Measurements from ENCODE around the gene RCAN2.

DNA sequence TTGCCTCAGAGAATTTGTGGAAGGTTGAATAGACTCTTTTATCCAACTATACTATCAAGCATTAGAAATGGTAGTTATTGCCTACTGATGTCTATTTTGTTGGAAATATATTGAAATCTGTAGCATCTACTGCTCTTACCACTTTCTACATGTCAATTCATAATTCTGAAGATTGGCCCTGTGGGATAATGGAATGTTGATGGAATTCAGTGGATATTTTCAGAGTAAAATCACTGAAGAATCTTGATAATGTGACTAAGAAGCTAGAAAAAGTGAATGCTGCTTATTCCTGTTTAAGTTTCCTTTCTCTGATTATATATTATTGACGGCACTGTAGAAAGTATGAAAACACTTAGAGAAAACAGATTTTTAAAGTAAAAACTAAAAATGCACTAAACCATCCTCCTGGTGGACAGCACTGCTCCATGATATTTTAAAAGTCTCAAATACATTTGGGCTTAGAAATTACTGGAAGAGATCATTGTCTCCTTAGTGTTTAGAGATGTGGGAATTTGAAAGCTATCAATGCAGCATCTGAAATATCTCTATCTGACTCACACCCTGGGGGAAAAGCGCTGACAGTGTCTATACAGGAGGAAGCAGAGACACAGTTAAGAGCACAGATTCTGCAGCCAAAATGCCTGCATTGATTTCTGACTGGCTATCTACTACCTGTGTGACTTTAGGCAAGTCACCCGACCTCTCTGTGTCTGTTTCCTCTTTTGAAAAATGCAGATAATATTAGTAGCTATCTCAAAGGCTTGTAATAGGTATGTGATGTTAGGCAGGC is 37.9 kb upstream of the RCAN2 start:
- TF ChIP-seq EZH2 (IDR thresholded peaks at IDR 0.05; ENCODE audit: borderline replicate concordance, low read depth, low read length, severe bottlenecking) (no peak), POLR2A (IDR thresholded peaks at IDR 0.05; ENCODE audit: low read depth, low read length) (no peak)
- TF ChIP-seq, protein P1, sequence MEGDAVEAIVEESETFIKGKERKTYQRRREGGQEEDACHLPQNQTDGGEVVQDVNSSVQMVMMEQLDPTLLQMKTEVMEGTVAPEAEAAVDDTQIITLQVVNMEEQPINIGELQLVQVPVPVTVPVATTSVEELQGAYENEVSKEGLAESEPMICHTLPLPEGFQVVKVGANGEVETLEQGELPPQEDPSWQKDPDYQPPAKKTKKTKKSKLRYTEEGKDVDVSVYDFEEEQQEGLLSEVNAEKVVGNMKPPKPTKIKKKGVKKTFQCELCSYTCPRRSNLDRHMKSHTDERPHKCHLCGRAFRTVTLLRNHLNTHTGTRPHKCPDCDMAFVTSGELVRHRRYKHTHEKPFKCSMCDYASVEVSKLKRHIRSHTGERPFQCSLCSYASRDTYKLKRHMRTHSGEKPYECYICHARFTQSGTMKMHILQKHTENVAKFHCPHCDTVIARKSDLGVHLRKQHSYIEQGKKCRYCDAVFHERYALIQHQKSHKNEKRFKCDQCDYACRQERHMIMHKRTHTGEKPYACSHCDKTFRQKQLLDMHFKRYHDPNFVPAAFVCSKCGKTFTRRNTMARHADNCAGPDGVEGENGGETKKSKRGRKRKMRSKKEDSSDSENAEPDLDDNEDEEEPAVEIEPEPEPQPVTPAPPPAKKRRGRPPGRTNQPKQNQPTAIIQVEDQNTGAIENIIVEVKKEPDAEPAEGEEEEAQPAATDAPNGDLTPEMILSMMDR (IDR thresholded peaks at IDR 0.05; ENCODE audit: extremely low read depth in 1 of 2, insufficient read depth in 1 of 2, low read depth in 1 of 2, low read length in 2 of 2) = no peak
